Endothelial cell of umbilical vein (primary cell): Measurements from ENCODE around the gene ZDHHC11B. TPM values are rescaled to one million over a fixed set of nuclear protein-coding genes. Genes with fewer than 3 reads are reported as not detected.

Experiments used
- BruUV-seq: library from RNA; stranded (reverse); fragments of 400-500 nt; replicated peaks from 2 replicates; lab custom pipeline; 2021; lab: Mats Ljungman, UMichigan
- CTCF ChIA-PET: fragments of 300-600, 350-600 bp; sonication (Branson Sonifier 250); formaldehyde crosslinking; loops from one replicate; lab custom pipeline; 2021; ENCODE audit warnings: antibody characterized with exemption, inconsistent platforms; lab: Charles Lee
- POLR2A ChIA-PET: fragments of 300-600, 350-600 bp; sonication (Branson Sonifier 250); formaldehyde crosslinking; loops from one replicate; lab custom pipeline; 2021; ENCODE audit warnings: antibody characterized with exemption, inconsistent platforms; lab: Charles Lee
- DNase-seq: peaks from one replicate; pipeline ENCODE4 v3.0.0-alpha.2; 2011; ENCODE audit warnings: low read depth, low spot score
- FAIRE-seq: peaks from 2 replicates; lab custom pipeline; 2011; peaks lifted over from hg19 to GRCh38; lab: Jason Lieb, UNC
- H2AFZ ChIP-seq: 2 replicates; pipeline ENCODE4 v1.6.0; 2012; ENCODE audit warnings: low read depth, low read length, control low read depth, inconsistent platforms
- H3K27ac ChIP-seq: 2 replicates; pipeline ENCODE4 v1.5.1; 2011; ENCODE audit warnings: low read depth, mild to moderate bottlenecking, control low read depth, low read length, moderate library complexity; ENCODE audit not compliant: insufficient read depth
- H3K27me3 ChIP-seq, 2 experiments: 2 replicates each; pipeline versions ENCODE4 v1.6.0 to v1.6.1; 2011; ENCODE audit warnings: low read length in 2 of 2, mixed read lengths in 1 of 2; ENCODE audit not compliant: control insufficient read depth in 2 of 2, insufficient read depth in 2 of 2
- H3K36me3 ChIP-seq, 2 experiments: 2 replicates in 1 of 2; 3 replicates in 1 of 2; pipeline ENCODE4 v1.5.1; 2011; ENCODE audit warnings: low read length in 2 of 2, mild to moderate bottlenecking in 1 of 2, moderate library complexity in 1 of 2; ENCODE audit not compliant: control insufficient read depth in 2 of 2, insufficient read depth in 2 of 2; ENCODE audit errors: extremely low read depth in 1 of 2
- H3K4me1 ChIP-seq: 3 replicates; pipeline ENCODE4 v1.5.1; 2011; ENCODE audit warnings: mild to moderate bottlenecking, low read length; ENCODE audit not compliant: control insufficient read depth, insufficient read depth; ENCODE audit errors: extremely low read depth
- H3K4me2 ChIP-seq: 2 replicates; pipeline ENCODE4 v1.6.1; 2011; ENCODE audit warnings: low read length, control low read depth, mixed read lengths; ENCODE audit not compliant: insufficient read depth
- H3K4me3 ChIP-seq, 3 experiments: fragments of 200-600 bp in 1 of 3; sonication (generic), shearing (Covaris generic) in 1 of 3; replicated peaks in 1 of 3; 2 replicates each; pipeline ENCODE4 v1.5.1; 2011 to 2016; ENCODE audit warnings: control low read depth in 3 of 3, low read length in 3 of 3, mild to moderate bottlenecking in 2 of 3, inconsistent platforms in 1 of 3, low read depth in 1 of 3, moderate library complexity in 1 of 3; ENCODE audit not compliant: insufficient read depth in 1 of 3
- H3K79me2 ChIP-seq: 2 replicates; pipeline ENCODE4 v1.6.0; 2012; ENCODE audit warnings: low read length, inconsistent platforms; ENCODE audit not compliant: control insufficient read depth, insufficient read depth
- H3K9ac ChIP-seq: replicated peaks from 2 replicates; pipeline ENCODE3; 2011; ENCODE audit warnings: low read length, control low read depth; ENCODE audit not compliant: insufficient read depth; ENCODE audit errors: extremely low read depth
- H3K9me1 ChIP-seq: replicated peaks from 3 replicates; pipeline ENCODE4 v1.6.0; 2011; ENCODE audit warnings: mild to moderate bottlenecking, low read length; ENCODE audit not compliant: control insufficient read depth, insufficient read depth; ENCODE audit errors: extremely low read depth
- H3K9me3 ChIP-seq: replicated peaks from 2 replicates; pipeline ENCODE4 v1.5.1; 2012; ENCODE audit warnings: low read length, inconsistent platforms; ENCODE audit not compliant: control insufficient read depth, insufficient read depth
- H4K20me1 ChIP-seq: replicated peaks from 2 replicates; pipeline ENCODE3; 2011; ENCODE audit warnings: mild to moderate bottlenecking, low read length; ENCODE audit not compliant: control insufficient read depth, insufficient read depth; ENCODE audit errors: extremely low read depth
- CTCF ChIP-seq, 2 donors: IDR thresholded peaks; 1 replicate in 1 of 2; 2 replicates in 1 of 2; pipeline ENCODE4 v1.5.1; 2011; ENCODE audit warnings: low read length in 2 of 2, mild to moderate bottlenecking in 2 of 2, moderate library complexity in 2 of 2, control low read depth in 1 of 2, inconsistent platforms in 1 of 2, low read depth in 1 of 2; ENCODE audit not compliant: insufficient read depth in 1 of 2; ENCODE audit errors: extremely low read depth in 1 of 2
- FOS ChIP-seq: IDR thresholded peaks from 2 replicates; pipeline ENCODE4 v1.6.1; 2011; ENCODE audit warnings: mild to moderate bottlenecking, low read length, moderate library complexity, borderline replicate concordance; ENCODE audit not compliant: insufficient read depth
- GATA2 ChIP-seq: IDR thresholded peaks from 2 replicates; pipeline ENCODE4 v1.7.0; 2011; ENCODE audit warnings: low read depth, mild to moderate bottlenecking, moderate library complexity, mixed read lengths, low read length; ENCODE audit not compliant: insufficient read length, insufficient read depth
- MYC ChIP-seq: IDR thresholded peaks from one replicate; pipeline ENCODE4 v1.6.1; 2011; ENCODE audit warnings: mild to moderate bottlenecking, low read depth, low read length
- POLR2A ChIP-seq: IDR thresholded peaks from 2 replicates; pipeline ENCODE4 v1.6.1; 2012; ENCODE audit warnings: low read depth, mild to moderate bottlenecking, control low read depth, low read length
- POLR2AphosphoS5 ChIP-seq: IDR thresholded peaks from 2 replicates; pipeline ENCODE4 v1.6.1; 2012; ENCODE audit warnings: low read depth, mild to moderate bottlenecking, control low read depth, low read length, moderate library complexity; ENCODE audit not compliant: insufficient read depth
- dilution Hi-C: fragments of 300-500 bp; cut with MboI; formaldehyde crosslinking; loops from one replicate; pipeline ENCODE4 v1.15.0; 2019; ENCODE audit warnings: low sequenced_read_pairs; ENCODE audit not compliant: extremely low pct_ligation_motif_present
- intact Hi-C: fragments of 100-400 bp; cut with micrococcal nuclease; formaldehyde crosslinking; loops from one replicate; pipeline ENCODE4 v1.10.0; 2022
- polyA plus RNA-seq, 4 experiments: library from polyadenylated mRNA; depleted of rRNA in 3 of 4; stranded (reverse) in 3 of 4; unstranded in 1 of 4; fragments of >200 nt; gene quantifications; 2 replicates each; pipeline versions ENCODE4 v1.2.1 to v1.2.3, GENCODE V29; 2011 to 2012; ENCODE audit warnings: missing spikeins in 1 of 4
- total RNA-seq: library from RNA; stranded (reverse); gene quantifications from 2 replicates; pipeline ENCODE4 v1.2.3, GENCODE V29; 2021
- TF ChIP-seq, protein P1 (sequence below): IDR thresholded peaks from 2 replicates; pipeline ENCODE4 v1.6.1; 2011; ENCODE audit not compliant: insufficient read depth, insufficient read length

The ZDHHC11B gene
- total and polyA plus RNA-seq, 2 donors (not counting 3 experiments of a cell fraction or from before 2014, with no cell fraction given): not detected

DNA sequence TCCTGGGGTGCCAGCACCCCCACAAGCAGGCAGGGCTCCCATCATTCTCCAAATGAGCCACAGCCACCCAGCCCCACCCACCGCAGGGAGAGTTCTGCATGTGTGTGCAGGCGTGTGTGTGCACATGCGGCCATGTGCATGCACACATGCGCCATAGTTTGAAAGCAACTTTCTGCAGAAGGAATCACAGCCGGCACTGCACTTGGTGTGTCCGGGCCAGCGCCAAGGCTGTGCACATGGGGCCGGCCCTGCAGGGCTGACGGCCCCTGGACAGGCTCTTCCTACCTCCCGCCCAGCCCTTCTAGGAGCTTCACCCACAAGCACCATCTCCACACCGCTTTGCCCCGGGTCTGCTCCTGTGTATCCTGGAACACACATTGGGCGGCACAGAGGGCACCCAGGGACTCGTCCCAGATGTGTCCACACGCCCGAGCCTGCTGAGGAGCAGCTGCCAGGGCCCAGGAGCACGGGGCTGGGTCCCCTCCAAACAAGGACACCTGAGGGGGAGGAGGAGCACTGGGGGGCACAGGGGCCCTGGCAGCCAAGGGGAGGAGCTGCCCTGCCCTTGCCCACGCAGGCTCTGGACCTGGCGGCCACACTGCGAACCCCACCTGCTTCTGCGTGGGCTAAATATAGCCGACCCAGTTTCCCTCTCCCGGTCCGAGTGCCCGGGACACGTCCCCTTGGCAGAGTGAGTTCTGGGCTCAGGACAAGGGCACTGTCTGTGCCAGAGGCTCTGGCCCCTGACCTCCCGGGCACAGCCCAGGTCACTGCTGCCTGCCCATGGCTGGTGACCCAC is 110.5 kb downstream of the ZDHHC11B start:
- dilution Hi-C loops (no loop called here), intact Hi-C loops (loop anchor here (10.0 kb wide), 1 partner anchor 359 kb away; no protein-coding TSS in a partner anchor)
- FAIRE-seq (no peak), DNase-seq (no peak)
- CTCF ChIA-PET: interaction anchor here (0.7 to 6.0 kb wide), 2 partner anchors 54 to 228 kb away, joined by 3 to 101 read pairs; no protein-coding TSS in a partner anchor
- Histone ChIP-seq H3K9me1 (no peaks in the 10 kb centered on the region), H3K27ac (no peak overlapping the region), H3K9me3 (no peaks in the 10 kb centered on the region), H3K4me3 (no peak overlapping the region), H3K4me1 (no peaks in the 10 kb centered on the region), H3K36me3 (no peaks in the 10 kb centered on the region), H3K79me2 (no peaks in the 10 kb centered on the region), H3K4me2 (no peak overlapping the region), H4K20me1 (no peaks in the 10 kb centered on the region), H3K9ac (no peak overlapping the region), H2AFZ (no peak overlapping the region), H3K27me3 (no peaks in the 10 kb centered on the region)
- TF ChIP-seq FOS (no peak), CTCF (IDR thresholded peaks at IDR 0.05; ENCODE audit: extremely low read depth in 1 of 2, insufficient read depth in 1 of 2, low read depth in 1 of 2, low read length in 2 of 2) (no peak), MYC (no peak), POLR2A (no peak), POLR2AphosphoS5 (no peak), GATA2 (no peak)
- TF ChIP-seq, protein P1, sequence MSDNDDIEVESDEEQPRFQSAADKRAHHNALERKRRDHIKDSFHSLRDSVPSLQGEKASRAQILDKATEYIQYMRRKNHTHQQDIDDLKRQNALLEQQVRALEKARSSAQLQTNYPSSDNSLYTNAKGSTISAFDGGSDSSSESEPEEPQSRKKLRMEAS: no peak
- POLR2A ChIA-PET: no interaction called here
- BruUV-seq: no TSS peak
